Urinary bladder (tissue), 4 donors: ENCODE results near the gene TBL1Y. TPM values are rescaled to one million over a fixed set of nuclear protein-coding genes. Genes with fewer than 3 reads are reported as not detected.
"Not testable (repeated sequence)": the region's sequence is repeated elsewhere in the genome, so short reads cannot be mapped to it uniquely, and the experiment has no call there.

Experiments used
- DNase-seq: peaks from one replicate; pipeline ENCODE4 v3.0.0-alpha.2; 2015; ENCODE audit errors: extremely low spot score
- H3K27ac ChIP-seq: one replicate; pipeline ENCODE4 v1.5.1; 2013; ENCODE audit warnings: low read depth, mild to moderate bottlenecking, moderate library complexity
- H3K36me3 ChIP-seq: one replicate; pipeline ENCODE4 v1.6.1; 2013; ENCODE audit warnings: mild to moderate bottlenecking, moderate library complexity; ENCODE audit not compliant: insufficient read depth
- H3K4me1 ChIP-seq: one replicate; pipeline ENCODE4 v1.6.1; 2013; ENCODE audit warnings: mild to moderate bottlenecking, moderate library complexity; ENCODE audit not compliant: insufficient read depth
- H3K4me3 ChIP-seq: one replicate; pipeline ENCODE4 v1.5.1; 2013; ENCODE audit warnings: low read depth, low read length
- WGBS: extraction: QIAGEN DNeasy Blood & Tissue Kit; methylation state at CpG from one replicate; pipeline ENCODE4 v1.1.7; 2013; 5-methylcytosine and 5-hydroxymethylcytosine counted together
- polyA plus RNA-seq: library from polyadenylated mRNA; stranded (reverse); fragments of 200-250 nt; gene quantifications from one replicate; pipeline ENCODE4 v1.2.3, GENCODE V29; 2013
- total RNA-seq: library from RNA; depleted of rRNA; stranded (reverse); fragments of >200 nt; gene quantifications from one replicate; pipeline ENCODE4 v1.2.3, GENCODE V29; 2014
- donor health status: healthy with polysubstance abuse.
- donor health status: healthy.

Gene TBL1Y
- total RNA-seq (not detected), polyA plus RNA-seq (0.25 TPM)

DNA sequence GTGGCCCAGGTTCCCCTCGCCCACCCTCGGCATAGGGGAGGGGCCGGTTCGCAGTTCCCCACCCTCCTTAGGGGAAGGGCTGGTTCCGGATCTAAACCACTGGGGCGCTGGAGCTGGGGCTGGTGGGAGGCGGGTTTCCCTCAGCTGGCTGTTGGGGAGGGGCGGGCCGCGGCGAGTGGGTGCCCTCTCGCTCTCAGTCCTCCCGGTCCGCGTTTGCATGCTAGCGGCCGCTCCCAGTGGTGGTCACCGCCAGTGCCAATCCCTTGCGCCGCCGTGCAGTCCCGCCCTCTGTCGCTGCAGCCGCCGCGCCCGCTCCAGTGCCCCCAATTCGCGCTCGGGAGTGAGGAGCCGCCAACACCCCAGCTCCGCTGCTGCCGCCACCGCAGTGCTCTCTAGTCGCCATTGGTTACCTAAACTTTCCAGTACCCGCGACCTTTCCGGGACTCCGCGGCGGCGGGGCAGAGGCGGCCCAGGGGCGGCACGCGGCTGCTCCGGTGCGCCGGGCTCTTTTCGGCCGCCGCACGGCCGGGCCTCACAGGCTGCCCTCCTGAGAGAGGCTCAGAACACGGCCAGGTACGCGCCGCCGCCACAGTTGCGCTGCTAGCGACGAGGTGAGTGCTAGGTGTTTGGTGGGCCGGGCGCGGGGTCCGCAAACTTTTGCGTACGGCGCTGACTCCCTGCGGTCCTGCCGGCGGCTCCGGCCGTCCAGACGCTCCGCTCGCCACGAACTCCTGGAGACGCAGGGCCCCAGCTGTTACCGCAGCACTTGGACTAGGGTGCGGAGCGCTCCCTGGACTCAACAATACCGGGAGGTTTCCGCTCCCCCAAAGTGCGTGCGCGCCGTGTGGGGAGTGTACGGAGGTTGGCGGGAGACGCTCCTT lies at the start of gene TBL1Y:
TSS of gene TBL1Y (plus strand) at position 326 of the 881 bp plus-strand sequence. CDS start 114,388 bp downstream, outside the sequence.
- WGBS: under 1% methylated on average over 91 of the region's 91 CpGs
- H3K36me3 ChIP-seq: peaks cover 1% of the 10 kb centered on the region
- peak within 1 kb of the TSS; percentile 32 for H3K27ac ChIP-seq
- DNase-seq: no peak
- H3K4me3 ChIP-seq: peak within 1 kb of the TSS; percentile 38
- H3K4me1 ChIP-seq: no peaks in the 10 kb centered on the region

DNA sequence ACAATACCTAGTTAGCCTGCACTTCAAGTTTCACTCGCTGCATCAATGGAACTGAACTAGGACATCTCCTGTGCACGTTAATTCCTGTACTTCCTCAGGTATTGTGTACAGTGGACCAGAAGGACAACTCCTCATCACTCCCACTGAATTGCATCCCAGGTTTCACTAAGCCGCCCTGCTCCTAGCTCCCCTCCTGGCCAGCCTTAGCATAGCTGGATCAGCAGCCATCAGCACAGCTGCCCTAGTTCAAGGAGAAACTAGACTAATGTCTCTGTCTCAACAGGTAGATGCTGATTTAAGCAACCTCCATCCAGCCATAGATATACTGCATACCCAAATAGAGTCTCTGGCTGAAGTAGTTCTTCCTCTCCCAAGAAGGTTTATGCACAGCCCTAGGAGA lies 16.0 kb upstream of the TBL1Y start:
- 64% methylated on average over 3 of the region's 3 CpGs for WGBS
- Histone ChIP-seq H3K4me3 (no peak overlapping the region), H3K4me1 (no peaks in the 10 kb centered on the region), H3K27ac (no peak overlapping the region), H3K36me3 (no peaks in the 10 kb centered on the region)
- no peak for DNase-seq

DNA sequence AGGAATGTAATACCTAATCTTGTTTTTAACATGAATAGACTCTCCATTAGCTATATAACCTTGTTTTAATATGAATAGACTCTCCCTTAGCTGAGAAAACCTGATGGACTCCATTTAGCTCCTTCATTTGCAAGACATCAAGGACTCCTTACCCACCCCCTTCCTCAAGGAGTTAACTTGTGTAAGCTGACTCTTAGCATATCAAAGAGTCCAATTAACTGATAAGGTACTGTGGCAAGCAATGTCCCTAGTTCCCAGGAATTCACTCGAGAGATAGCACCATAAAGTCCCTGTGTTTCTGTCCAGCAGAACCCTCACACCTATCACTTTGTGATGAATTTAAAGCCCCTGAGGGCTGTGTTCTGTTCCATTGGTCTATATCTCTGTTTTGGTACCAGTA lies 15.3 kb upstream of the TBL1Y start:
- 13% methylated on average over 1 of the region's 1 CpG for WGBS
- no peak overlapping the region for H3K27ac ChIP-seq
- no peaks in the 10 kb centered on the region for H3K4me1 ChIP-seq
- no peak for DNase-seq
- no peaks in the 10 kb centered on the region for H3K36me3 ChIP-seq
- H3K4me3 ChIP-seq: no peak overlapping the region

DNA sequence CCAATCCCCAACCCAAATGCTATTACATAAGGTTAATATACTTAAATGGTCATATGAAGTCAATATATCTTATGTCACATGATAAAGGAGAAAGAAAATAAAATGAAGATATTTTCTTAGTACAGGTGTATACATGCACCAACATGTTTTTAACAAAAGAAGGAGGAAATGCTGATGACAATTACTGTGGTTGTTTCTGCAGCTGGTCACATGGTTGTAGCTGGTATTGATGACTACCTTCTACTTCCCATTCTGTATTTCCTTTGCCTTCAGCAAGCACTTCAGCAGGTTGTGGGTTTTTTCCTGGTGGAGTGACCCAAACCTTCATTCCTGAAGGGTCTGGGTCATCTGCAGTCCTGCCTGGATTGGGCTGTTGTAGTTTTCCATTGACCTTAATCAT lies 8.4 kb upstream of the TBL1Y start:
- DNase-seq, H3K4me1 ChIP-seq, H3K4me3 ChIP-seq, H3K27ac ChIP-seq, H3K36me3 ChIP-seq: not testable (repeated sequence)

DNA sequence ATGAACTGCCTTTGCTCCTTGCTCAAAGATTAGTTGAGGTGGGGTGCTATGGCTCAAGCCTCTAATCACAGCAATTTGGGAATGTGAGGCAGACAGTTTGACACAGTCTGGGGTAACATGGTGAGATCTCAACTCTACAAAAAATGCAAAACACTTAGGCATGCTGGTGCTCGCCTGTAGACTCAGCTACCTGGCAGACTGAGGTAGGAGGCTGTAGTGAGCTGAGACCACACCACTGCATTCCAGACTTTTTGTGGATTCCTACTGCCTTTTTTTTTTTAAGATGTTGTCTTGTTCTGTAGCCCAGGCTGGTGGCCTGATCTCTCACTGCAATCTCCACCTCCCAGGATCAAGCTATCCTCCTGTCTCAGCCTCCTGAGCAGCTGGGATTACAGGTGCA lies 2.9 kb upstream of the TBL1Y start:
- Histone ChIP-seq H3K4me3 (no peak overlapping the region), H3K36me3 (no peaks in the 10 kb centered on the region), H3K4me1 (no peaks in the 10 kb centered on the region), H3K27ac (no peak overlapping the region)
- 81% methylated on average over 1 of the region's 1 CpG for WGBS
- DNase-seq: no peak

DNA sequence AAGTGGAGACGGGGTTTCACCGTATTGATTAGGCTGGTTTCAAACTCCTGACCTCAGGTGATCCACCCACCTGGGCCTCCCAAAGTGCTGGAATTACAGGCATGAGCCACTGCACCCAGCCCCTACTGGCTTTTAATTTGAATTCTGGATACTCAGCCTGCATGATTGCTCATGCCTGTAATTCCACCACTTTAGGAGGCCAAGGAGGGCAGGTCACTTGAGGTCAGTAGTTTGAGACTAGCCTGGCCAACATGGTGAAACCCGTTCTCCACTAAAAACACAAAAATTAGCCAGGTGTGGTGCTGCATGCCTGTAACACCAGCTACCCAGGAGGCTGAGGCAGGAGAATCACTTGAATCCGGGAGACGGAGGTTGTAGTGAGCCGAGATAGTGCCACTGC lies 2.5 kb upstream of the TBL1Y start:
- DNase-seq, H3K27ac ChIP-seq, H3K36me3 ChIP-seq, H3K4me3 ChIP-seq, H3K4me1 ChIP-seq: not testable (repeated sequence)
- 68% methylated on average over 6 of the region's 6 CpGs for WGBS

DNA sequence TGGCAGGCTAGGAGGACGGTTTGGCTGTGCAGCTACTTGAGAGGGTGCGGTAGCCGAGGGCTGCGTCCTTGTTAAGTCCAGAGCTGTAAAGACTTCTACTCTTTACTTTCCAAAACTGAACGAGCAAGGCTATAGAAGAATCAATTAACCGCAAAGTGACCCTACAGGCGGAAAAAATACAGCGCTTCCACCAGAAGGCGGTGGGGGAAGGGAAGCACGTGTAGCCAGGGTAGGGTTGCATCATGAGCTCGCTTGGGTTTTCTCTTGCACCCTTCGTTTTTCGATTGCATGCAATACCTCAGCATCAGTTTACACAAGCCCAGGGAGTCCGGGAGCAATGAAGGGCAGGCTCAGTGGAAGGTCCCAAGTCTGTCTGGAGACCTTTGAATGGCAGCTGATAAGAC lies 1.4 kb upstream of the TBL1Y start:
- Histone ChIP-seq H3K4me3 (no peak overlapping the region), H3K27ac (no peak overlapping the region), H3K4me1 (no peaks in the 10 kb centered on the region), H3K36me3 (no peaks in the 10 kb centered on the region)
- DNase-seq: no peak
- WGBS: under 1% methylated on average over 14 of the region's 14 CpGs

DNA sequence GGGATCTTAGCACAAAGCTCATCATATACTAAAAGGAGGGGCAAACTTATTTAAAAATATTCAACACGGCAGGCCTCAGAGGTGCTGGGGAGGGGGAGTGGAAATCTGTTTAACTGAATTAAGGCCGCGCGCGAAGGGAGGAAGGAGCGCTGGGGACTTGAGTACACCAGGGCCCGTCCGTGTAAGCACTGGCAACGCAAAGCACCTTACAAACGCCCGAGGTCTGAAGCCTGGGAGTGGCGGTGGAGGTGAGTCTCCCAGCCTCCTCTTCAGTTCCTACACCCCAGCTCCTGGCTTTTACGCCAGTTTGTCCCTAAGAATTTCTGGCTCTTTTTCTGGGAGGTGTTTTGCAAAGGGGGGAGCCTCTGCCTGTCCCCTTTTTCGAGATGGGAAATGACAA lies 641 bp upstream of the TBL1Y start:
- DNase-seq: no peak
- no peaks in the 10 kb centered on the region for H3K36me3 ChIP-seq
- WGBS: under 1% methylated on average over 14 of the region's 14 CpGs
- H3K4me3 ChIP-seq: peak overlapping the region; percentile 38
- no peaks in the 10 kb centered on the region for H3K4me1 ChIP-seq
- H3K27ac ChIP-seq: no peak overlapping the region

DNA sequence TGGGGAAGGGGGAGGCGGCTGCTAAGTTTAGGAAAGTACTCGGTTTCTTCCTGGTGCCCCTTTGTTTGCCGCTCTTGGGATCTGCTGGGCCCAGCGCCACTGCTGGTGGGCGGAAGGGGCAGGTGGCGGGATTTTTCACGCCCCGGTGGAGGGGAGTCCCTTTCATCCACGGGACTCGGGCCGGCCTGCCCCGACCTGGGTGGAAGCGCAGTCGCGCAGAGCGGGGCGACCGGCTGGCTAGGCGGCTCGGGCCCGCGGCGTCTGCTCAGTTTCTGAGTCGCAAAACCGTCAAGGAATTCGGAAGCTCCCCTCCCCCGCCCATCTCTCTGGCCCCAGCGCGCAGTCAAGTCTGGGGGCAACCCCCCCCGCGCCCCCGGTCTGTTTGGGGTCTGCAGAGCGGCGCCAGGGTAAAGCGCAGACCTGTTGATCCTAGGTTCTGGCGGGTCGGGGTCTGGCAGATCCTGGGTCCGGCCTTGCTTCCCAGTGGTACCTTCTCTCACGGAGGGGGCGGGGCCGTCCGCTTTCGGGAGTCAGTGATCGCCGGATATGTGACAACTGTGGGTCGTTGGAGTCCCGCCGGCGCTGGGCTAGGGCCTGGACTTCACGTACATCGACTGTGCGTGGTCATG lies 870 bp downstream of the TBL1Y start, which contains the start of gene AMELY:
TSS of gene AMELY (minus strand) at position 500 of the 629 bp plus-strand sequence. CDS start 39,144 bp downstream, outside the sequence.
- no peak for DNase-seq
- peaks cover 3% of the 10 kb centered on the region for H3K36me3 ChIP-seq

DNA sequence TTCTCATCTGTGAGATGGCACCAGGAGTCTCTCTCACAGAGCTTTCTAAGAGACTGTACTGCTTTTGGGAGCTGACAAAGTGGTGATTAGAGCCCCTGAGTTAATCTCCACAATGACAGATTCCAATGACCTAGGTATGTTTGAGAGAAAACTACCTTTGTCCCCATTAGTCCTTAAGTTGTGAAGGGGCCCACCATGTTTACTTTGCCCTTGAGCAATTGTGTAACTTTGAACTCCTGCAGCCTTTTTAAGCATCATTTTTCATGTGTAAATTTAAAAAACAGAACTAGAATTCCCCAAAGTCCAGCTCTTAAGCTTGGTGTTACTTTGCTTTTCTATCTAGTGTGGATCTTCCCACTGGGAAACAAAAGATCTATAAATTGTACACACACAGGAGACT lies 2.9 kb downstream of the TBL1Y start:
- H3K4me1 ChIP-seq: no peaks in the 10 kb centered on the region
- peaks cover 4% of the 10 kb centered on the region for H3K36me3 ChIP-seq
- H3K4me3 ChIP-seq: no peak overlapping the region
- no peak overlapping the region for H3K27ac ChIP-seq
- no peak for DNase-seq

More for the DNA sequence above, 870 bp downstream of the TBL1Y start, which contains the start of gene AMELY:
- 5% methylated on average over 52 of the region's 52 CpGs for WGBS
- no peaks in the 10 kb centered on the region for H3K4me1 ChIP-seq
- no peak within 1 kb of the TSS for H3K27ac ChIP-seq
- peak within 1 kb of the TSS; percentile 38 for H3K4me3 ChIP-seq

DNA sequence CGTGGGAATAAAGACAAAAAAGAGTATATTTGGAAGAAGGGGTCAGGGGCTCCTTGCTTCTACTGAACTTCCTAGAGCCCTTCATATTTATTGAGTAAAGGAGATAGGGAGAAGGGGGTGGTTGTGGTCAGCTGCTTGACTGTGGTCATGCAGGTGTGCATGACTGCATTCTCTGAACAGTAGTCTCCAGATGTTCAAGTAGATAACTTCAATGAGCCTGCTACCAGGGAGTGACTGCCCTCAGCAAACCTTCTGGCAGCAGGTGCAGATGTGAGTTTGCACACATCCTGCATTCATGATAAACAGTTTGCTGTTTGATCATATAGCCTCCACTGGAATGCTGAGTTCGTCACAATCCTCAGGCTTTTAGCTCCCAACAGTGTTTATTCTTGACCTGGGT lies 10.6 kb downstream of the TBL1Y start:
- WGBS: 80% methylated on average over 2 of the region's 2 CpGs
- Histone ChIP-seq H3K4me1 (no peaks in the 10 kb centered on the region), H3K27ac (no peak overlapping the region), H3K4me3 (no peak overlapping the region), H3K36me3 (peaks cover 2% of the 10 kb centered on the region)
- no peak for DNase-seq

DNA sequence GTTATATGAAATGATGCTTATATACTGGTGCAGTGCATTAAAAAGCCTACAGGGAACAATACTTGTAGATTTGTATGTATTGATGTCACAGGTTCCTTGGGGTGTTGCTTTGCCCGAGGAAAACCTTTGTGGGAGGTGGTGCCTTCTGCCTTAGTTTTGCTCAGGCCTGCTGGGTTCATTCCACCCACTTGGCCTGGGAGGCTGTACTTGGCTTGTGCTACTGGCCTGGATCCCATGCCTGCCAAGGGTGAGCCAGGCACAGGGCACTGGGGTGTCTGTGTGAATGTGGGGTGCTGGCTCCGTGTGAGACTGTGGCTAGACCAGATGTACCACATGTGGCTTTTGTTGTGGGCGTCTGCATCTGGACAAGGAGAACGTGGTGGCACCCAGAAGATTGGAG lies 17.8 kb downstream of the TBL1Y start:
- Histone ChIP-seq H3K36me3 (no peaks in the 10 kb centered on the region), H3K4me1 (no peaks in the 10 kb centered on the region), H3K4me3 (no peak overlapping the region), H3K27ac (no peak overlapping the region)
- WGBS: 69% methylated on average over 4 of the region's 4 CpGs
- DNase-seq: no peak

DNA sequence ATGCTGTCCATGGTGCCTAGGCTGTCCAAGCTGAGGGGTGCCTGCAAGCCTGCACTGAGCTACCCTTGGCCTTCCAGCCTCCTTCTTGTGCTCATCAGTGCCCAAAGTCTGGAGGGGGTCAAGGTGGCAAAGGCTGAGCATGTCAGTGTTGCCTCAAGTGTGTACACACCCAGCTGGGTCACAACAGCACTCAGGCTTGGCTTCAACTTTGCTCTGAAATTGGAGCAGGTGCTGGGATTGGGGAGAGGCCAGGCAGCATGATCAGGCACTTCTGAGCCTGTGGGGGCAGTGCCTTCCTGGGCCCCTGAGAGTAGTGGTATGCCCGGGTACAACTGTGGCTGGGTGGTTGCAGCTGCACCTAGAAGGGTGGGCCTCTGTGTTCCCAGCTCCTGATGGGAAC lies 18.7 kb downstream of the TBL1Y start:
- Histone ChIP-seq H3K27ac (no peak overlapping the region), H3K4me3 (no peak overlapping the region), H3K36me3 (no peaks in the 10 kb centered on the region), H3K4me1 (peaks cover 1% of the 10 kb centered on the region)
- no peak for DNase-seq
- 86% methylated on average over 1 of the region's 1 CpG for WGBS

DNA sequence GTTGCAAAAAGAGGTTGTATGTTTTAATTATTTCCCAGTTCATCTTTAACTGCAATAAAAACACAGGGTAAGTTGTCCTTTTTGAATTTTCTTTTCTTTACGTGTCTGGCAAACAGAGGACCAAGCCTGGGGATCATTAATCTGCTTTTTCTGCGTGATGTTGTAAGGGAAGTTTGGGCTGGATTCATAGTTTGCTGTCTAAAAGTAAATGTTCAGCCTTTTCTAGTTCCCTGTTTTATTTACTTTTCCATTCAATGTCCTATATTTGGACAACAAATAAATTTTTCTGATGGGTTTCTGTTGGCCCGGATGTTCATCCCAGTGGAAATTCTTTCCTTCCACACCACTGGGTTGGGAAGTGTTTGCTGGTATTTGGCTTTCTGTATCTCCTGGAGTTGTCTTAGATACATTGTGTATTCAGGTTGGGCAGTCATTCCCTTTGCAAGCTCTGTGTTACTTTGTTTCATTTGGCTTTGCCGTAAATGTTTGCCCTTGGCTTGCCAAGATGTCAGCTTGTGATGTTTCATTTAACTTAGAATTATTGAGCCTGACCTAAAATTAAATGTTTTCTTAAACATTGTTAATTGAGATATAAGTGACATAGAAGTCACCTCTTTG lies 21.4 kb downstream of the TBL1Y start:
- WGBS: 53% methylated on average over 4 of the region's 4 CpGs
- Histone ChIP-seq H3K4me3 (no peak overlapping the region), H3K27ac (no peak overlapping the region), H3K4me1 (peaks cover 1% of the 10 kb centered on the region), H3K36me3 (no peaks in the 10 kb centered on the region)
- DNase-seq: no peak
